ENCODE results near the gene TIMM22.
A peak's percentile ranks its signal among the peaks of the same experiment; 100 is the strongest.
"Not testable (repeated sequence)": the region's sequence is repeated elsewhere in the genome, so short reads cannot be mapped to it uniquely, and the experiment has no call there.

Gene TIMM22

DNA sequence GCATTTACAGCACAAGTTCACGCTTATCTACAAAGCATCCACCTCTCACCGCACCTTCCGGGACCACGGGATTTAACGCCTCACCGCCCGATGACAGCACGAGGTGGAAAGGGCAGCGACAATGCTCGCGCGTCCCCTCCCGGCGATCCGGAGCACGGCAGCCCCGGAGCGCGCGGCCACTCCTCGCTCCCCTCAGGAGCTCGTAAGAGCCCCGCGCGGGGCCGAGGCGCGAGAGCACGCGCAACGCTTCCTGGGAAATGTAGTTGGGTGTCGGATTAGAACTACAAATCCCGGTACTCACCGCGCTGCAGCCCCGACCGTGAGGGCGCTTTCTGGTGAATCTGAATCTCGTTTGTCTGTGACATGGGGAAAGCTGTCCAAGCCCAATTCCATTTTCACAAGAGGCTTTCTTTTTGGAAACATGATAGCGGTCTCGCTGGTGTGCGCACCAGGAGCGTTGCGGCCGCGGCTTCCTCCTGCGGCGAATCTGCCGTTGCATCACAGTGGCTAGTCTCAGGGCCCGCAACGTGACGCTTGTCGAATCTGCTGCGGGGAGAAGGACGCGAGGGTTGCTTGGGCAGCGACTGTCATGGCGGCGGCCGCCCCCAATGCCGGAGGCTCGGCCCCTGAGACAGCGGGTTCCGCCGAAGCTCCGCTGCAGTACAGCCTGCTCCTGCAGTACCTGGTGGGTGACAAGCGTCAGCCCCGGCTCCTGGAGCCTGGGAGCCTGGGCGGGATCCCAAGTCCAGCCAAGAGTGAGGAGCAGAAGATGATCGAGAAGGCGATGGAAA is at the start of gene TIMM22:
TIMM22 (plus strand) TSS at position 576 of the 791 bp plus-strand sequence; CDS start at position 590, 14 bp downstream.
- DNase-seq (ENCODE audit: low read depth): peak; percentile 83

DNA sequence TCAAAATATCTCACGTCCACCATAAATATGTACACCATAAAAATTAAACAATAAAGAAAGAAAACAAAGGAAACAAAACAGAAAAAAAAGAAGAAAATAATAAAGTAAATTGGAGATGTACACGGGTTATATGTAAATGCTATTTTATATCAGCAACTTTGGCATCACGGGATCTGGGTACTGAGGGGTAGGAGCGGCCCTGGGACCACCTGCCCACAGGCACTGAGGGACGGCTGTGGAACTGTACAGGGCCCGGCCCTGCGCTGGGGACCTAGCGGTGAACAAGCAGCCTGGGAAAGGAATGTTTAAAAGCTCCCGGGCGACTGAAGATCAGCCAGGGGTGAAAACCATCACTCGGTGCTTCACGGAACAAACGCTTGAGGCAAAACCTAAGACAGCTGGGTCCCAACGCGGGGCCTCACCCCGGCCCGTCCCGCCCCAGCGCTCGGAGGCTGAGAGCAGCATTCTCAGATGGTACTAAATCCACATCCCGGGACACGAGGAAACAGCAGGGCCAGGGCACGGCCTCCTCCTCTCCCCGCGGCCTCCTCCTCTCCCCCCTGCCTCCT is 48.6 kb upstream of the TIMM22 start:
- no peak for DNase-seq (ENCODE audit: low read depth)

- no peak for DNase-seq (ENCODE audit: low read depth)
These were observed 47.2 kb upstream of the TIMM22 start for GRCh38 chr17:949623-950303.

- DNase-seq (ENCODE audit: low read depth): no peak
These were observed 45.4 kb upstream of the TIMM22 start for GRCh38 chr17:951325-952132.

- not testable (repeated sequence) for DNase-seq (ENCODE audit: low read depth)
These were observed 44.3 kb upstream of the TIMM22 start for GRCh38 chr17:952592-952991.

DNA sequence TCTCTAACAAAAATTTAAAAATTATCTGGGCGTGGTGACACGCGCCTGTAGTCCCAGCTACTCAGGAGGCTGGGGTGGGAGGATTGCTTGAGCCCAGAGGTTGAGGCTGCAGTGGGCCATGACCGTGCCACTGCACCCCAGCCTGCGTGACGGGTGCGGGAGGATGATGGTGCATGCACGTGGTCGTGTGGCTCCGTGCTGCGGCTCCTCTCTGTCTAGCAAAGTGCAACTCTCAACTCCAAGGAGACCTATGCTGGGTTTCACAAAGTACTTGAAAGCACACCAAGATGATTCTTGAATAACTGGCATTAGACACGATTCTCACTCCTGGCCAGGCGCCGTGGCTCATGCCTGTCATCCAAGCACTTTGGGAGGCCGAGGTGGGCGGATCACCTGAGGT is 43.2 kb upstream of the TIMM22 start:
- no peak for DNase-seq (ENCODE audit: low read depth)

- no peak for DNase-seq (ENCODE audit: low read depth)
These were observed 42.3 kb upstream of the TIMM22 start for GRCh38 chr17:954431-955164.

DNA sequence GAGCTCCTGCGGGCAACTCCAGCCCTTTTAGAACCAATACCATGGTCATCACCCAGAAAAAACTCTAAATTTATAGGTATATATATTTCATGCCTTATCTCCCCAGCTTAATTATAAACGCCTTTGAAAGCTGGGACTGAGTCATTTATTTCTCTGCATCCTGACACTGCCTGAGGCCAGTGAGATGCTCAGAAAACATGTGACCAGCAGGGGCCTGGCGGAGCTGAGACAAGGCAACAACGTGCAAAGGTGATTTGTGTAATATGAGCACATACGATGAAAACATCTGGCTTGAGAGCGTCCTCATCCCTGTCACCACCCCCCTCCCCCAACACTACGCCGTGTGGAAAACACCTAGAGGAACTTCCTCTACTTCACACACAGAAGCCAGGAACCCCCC is 40.0 kb upstream of the TIMM22 start:
- DNase-seq (ENCODE audit: low read depth): no peak

DNA sequence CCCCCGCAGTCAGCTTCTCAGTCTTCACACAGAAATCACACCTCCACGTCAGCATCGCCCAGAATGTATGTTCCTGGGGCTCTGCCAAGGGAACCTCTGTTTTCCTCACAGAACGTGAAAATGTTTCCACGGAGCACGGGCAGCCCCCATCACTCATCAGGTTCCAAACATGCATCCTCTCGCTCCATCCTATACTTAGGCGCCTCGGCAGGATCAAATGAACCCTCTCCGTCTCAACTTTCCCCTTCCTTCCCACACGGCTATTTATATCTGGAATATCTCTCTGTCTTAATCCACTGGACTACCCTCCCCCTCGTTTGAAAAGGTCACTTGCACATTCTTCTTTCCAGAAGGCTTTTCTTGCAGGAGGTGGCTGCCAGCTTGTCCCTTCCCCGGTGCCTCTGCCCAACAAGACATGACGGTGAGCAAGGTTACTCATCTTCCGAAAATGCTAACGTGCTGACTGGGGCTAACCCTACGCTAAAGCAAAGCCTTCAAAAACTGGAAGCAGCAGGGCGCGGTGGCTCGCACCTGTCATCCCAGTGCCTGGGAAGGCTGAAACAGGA is 39.0 kb upstream of the TIMM22 start:
- DNase-seq (ENCODE audit: low read depth): no peak

DNA sequence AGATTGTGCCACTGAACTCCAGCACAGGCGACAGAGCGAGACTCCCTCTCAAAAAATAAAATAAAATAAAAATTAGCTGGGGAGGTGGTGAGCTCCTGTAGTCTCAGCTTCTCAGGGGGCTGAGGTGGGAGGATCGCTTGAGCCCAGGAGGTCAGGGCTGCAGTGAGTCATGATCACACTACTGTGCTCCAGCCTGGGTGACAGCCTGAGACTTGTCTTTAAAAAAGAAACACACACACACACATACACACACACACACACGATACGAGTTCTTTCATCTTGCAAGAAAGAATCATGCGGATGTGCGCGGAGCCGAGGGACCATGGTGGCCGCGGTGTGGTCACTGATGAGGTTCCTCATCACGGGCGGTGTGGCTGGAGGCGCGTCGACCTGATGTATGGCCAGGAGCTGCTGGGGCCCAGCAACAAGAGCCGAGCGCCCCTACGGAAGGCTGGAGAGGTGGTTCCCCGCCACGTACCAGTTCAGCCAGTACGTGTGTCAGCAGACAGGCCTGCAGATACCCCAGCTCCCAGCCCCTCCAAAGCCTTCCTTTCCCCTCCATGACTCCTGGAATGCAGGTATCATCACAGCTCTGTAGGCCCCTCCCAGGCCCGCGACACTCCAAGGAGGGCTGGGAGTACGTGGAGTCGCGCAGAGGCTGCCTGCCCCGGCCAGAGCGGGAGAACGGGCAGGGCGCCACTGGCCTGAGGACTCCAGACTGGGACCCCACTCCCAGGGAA is 38.0 kb upstream of the TIMM22 start:
- DNase-seq (ENCODE audit: low read depth): no peak

GRCh38 chr17:962166-962565 is 34.8 kb upstream of the TIMM22 start:
- DNase-seq (ENCODE audit: low read depth): no peak

DNA sequence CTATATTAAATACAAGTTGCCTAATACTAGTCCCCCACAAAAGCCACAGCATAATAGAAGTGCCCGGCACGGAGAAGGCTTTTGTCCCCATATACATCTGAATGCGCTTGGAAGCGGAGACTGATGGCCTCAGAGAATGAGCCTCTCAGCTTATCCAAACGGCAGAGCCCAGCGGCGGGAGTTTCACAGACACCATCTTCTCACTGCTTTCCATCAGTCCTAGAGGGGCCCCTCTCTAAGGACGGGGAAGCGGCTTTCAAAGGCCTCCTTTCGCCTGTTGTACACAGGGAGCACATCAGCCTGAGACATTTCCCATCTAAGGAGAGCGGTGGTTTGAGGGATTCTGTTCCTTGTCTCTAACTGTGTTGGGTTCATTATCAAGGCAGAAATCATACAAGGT is 34.3 kb upstream of the TIMM22 start:
- no peak for DNase-seq (ENCODE audit: low read depth)

GRCh38 chr17:964876-965275 is 32.1 kb upstream of the TIMM22 start:
- no peak for DNase-seq (ENCODE audit: low read depth)

GRCh38 chr17:965311-965989 is 31.5 kb upstream of the TIMM22 start:
- no peak for DNase-seq (ENCODE audit: low read depth)

GRCh38 chr17:967122-967521 is 29.8 kb upstream of the TIMM22 start:
- no peak for DNase-seq (ENCODE audit: low read depth)

DNA sequence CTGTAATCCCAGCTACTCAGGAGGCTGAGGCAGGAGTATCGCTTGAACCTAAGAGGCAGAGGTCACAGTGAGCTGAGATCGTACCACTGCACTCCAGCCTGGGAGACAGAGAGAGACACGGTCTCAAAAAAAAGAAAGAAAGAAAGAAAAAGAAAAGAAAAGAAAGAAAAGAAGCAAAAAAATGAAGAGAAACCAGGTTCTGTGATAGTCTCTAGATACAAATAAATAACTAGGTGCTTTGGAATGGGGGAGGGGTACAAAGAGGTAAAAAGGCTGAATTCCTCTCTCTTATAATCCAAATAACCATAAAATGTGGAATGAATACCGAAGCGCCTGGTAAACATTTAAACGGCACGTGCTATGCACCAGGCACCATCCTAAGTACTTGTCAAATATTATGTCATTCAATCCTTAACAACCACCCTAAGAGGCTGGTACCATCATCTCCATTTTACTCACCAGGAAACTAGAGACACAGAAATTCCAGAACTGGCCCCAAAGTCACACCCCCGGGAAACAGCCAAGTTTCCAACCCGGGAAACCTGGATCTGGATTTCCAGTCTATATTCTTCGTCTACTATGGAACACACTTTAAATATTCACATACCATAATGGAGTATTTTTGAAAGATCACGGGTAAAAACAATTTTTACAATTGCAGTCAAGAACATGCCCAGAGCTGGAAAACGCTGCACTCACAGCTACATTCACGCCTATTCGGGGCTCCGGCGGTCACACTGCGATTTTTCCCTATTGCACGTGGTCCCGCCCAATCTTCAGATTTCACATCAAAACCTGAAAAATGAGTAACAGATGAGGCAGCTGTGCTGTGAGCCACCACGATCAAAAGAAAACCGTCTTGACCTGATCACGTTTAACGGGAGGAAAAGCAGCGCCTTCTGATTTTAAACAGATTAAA is 27.9 kb upstream of the TIMM22 start:
- no peak for DNase-seq (ENCODE audit: low read depth)

DNA sequence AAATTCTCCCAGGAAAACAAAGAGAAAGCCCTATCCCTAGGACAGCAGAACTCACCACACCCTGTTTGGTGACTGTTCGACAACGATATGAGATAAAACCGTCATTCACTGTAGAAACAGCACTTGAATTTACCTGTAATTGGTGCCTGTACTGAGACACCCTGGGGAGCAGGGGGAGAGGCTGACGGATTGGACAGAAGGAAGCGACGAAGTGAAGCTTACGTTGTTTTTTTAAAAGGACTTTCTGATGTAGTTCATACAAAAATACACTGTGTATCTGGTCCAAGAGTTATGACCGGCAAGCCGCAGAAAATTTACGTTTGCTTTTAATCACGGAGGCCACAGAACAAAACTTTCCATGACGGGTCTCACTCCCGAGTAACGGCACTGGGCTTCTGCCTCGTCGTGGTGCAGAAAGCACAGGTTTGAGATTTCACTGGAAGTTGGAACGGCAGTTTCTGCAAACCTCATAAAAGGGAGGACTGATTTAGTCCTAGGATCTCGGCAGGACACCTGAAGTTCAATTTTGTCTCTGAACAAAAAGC is 27.0 kb upstream of the TIMM22 start:
- DNase-seq (ENCODE audit: low read depth): no peak

DNA sequence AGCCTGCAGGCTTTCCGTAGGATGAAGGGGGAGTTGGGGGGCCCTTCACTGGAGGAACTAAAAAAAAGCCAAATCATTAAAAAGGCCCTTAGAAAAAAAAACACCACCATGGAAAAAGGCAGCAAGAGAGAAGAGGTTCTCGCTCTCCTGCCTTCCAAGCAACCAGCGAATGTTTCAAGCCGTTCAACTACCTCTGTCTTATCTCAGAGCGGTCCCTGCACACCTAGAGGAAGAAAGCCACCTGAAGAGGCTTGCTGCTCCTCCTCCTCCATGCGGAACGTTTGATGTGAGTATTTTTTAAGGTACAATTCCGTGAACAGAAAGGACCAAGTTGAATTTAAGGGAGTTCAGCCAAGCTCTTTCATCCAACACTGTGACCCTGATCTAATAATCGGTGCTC is 26.6 kb upstream of the TIMM22 start:
- no peak for DNase-seq (ENCODE audit: low read depth)

DNA sequence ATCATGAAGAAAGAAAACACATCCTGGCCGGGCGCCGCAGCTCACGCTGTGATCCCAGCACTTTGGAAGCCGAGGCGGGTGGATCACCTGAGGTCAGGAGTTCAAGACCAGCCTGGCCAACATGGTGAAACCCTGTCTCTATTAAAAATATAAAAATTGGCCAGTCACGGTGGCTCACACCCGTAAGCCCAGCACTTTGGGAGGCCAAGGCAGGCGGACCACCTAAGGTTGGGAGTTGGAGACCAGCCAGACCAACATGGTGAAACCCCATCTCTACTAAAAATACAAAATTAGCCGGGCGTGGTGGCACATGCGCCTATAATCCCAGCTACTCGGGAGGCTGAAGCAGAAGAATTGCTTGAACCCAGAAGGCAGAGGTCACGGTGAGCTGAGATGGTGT is 25.1 kb upstream of the TIMM22 start:
- DNase-seq (ENCODE audit: low read depth): not testable (repeated sequence)
